Body of pancreas (tissue), 4 donors: ENCODE data around the gene TYW1B.
"Not testable (repeated sequence)": the region's sequence is repeated elsewhere in the genome, so short reads cannot be mapped to it uniquely, and the experiment has no call there.

ENCODE experiments used
- CTCF ChIP-seq, 7 experiments: fragments of 450-650 bp in 4 of 7; fragments of 200-600 bp in 3 of 7; sonication (generic) in 3 of 7; IDR thresholded peaks; one replicate each; pipeline ENCODE4 v1.5.1; 2016 to 2019; ENCODE audit warnings: antibody characterized with exemption in 7 of 7
- POLR2A ChIP-seq, 3 donors: fragments of 450-650 bp; IDR thresholded peaks; one replicate each; pipeline ENCODE4 v1.6.1; 2016; ENCODE audit warnings: antibody characterized with exemption in 3 of 3, mild to moderate bottlenecking in 2 of 3

GRCh38 chr7:72795401-72795800 lies 32.6 kb downstream of the TYW1B start:
- TF ChIP-seq POLR2A, CTCF (IDR thresholded peaks at IDR 0.05): not testable (repeated sequence)
